PC-3 (cell line): ENCODE results near the gene ZNF169. TPM values are rescaled to one million over a fixed set of nuclear protein-coding genes. Genes with fewer than 3 reads are reported as not detected.
"Not testable (repeated sequence)": the region's sequence is repeated elsewhere in the genome, so short reads cannot be mapped to it uniquely, and the experiment has no call there.

Experiments
- ATAC-seq: fragments of 200-7000 bp; cut with Tn5 transposase; 2 replicates; pipeline ENCODE4 v1.9.1; 2020; ENCODE audit warnings: mild to moderate bottlenecking, moderate library complexity
- BruUV-seq: library from RNA; stranded (reverse); fragments of 400-500 nt; replicated peaks from 2 replicates; lab custom pipeline; 2021; lab: Mats Ljungman, UMichigan
- CTCF ChIA-PET: fragments of 300-600 bp; sonication (Branson Sonifier 250); formaldehyde crosslinking; loops from one replicate; lab custom pipeline; 2022; ENCODE audit warnings: antibody characterized with exemption; lab: Charles Lee
- POLR2A ChIA-PET: fragments of 300-600 bp; sonication (Branson Sonifier 250); formaldehyde crosslinking; loops from one replicate; lab custom pipeline; 2022; ENCODE audit warnings: antibody characterized with exemption; ENCODE audit not compliant: unreplicated experiment; lab: Charles Lee
- DNase-seq: peaks from one replicate; pipeline ENCODE4 v3.0.0-alpha.2; 2015
- H2AFZ ChIP-seq: fragments of 300-600 bp; sonication (generic); 2 replicates; pipeline ENCODE4 v1.6.0; 2016; ENCODE audit warnings: antibody characterized with exemption, low read length
- H3F3A ChIP-seq: fragments of 300-600 bp; sonication (generic); one replicate; pipeline ENCODE4 v1.6.0; 2017; ENCODE audit warnings: antibody characterized with exemption, low read length, control low read depth, mild to moderate bottlenecking; ENCODE audit not compliant: unreplicated experiment
- H3K27ac ChIP-seq: fragments of 300-600 bp; sonication (generic); 2 replicates; pipeline ENCODE4 v1.5.1; 2016; ENCODE audit warnings: mild to moderate bottlenecking, low read length
- H3K27me3 ChIP-seq: fragments of 300-600 bp; sonication (generic); 2 replicates; pipeline ENCODE4 v1.6.1; 2016; ENCODE audit warnings: low read length, mixed read lengths
- H3K36me3 ChIP-seq: fragments of 300-600 bp; sonication (generic); 2 replicates; pipeline ENCODE4 v1.6.1; 2016; ENCODE audit warnings: low read depth, mixed run types, low read length, mixed read lengths
- H3K4me1 ChIP-seq: fragments of 300-600 bp; sonication (generic); 2 replicates; pipeline ENCODE4 v1.5.1; 2016; ENCODE audit warnings: low read length; ENCODE audit not compliant: insufficient read depth
- H3K4me2 ChIP-seq: fragments of 300-600 bp; sonication (generic); 2 replicates; pipeline ENCODE4 v1.6.0; 2016; ENCODE audit warnings: low read length
- H3K4me3 ChIP-seq: fragments of 300-600 bp; sonication (generic); 2 replicates; pipeline ENCODE4 v1.5.1; 2016; ENCODE audit warnings: mild to moderate bottlenecking, low read length, mixed read lengths
- H3K79me2 ChIP-seq: fragments of 300-600 bp; sonication (generic); 2 replicates; pipeline ENCODE4 v1.6.1; 2017; ENCODE audit warnings: low read length, mixed read lengths
- H3K9ac ChIP-seq: fragments of 300-600 bp; sonication (generic); 2 replicates; pipeline ENCODE4 v1.6.0; 2016; ENCODE audit warnings: mild to moderate bottlenecking, low read length
- H3K9me2 ChIP-seq: fragments of 300-600 bp; sonication (generic); replicated peaks from 2 replicates; pipeline ENCODE4 v1.6.1; 2016; ENCODE audit warnings: mixed run types, low read length, mixed read lengths
- H3K9me3 ChIP-seq: fragments of 300-600 bp; sonication (generic); 2 replicates; pipeline ENCODE4 v1.6.1; 2016; ENCODE audit warnings: low read length, mixed read lengths
- H4K20me1 ChIP-seq: fragments of 300-600 bp; sonication (generic); 2 replicates; pipeline ENCODE4 v1.6.1; 2016; ENCODE audit warnings: low read length, mixed read lengths
- EZH2 ChIP-seq: fragments of 300-600 bp; sonication (generic); IDR thresholded peaks from one replicate; pipeline ENCODE4 v1.6.1; 2017; ENCODE audit warnings: antibody characterized with exemption, mild to moderate bottlenecking, low read length; ENCODE audit not compliant: unreplicated experiment
- EZH2phosphoT487 ChIP-seq: fragments of 300-600 bp; sonication (generic); IDR thresholded peaks from 2 replicates; pipeline ENCODE4 v1.6.1; 2018; ENCODE audit warnings: mild to moderate bottlenecking, antibody characterized with exemption, low read length, borderline replicate concordance
- intact Hi-C: fragments of 100-400 bp; cut with micrococcal nuclease; formaldehyde crosslinking; loops from 2 replicates; pipeline ENCODE4 v1.9.0; 2023
- total RNA-seq: library from RNA; depleted of rRNA; stranded (reverse); fragments of >200 nt; gene quantifications from 2 replicates; pipeline ENCODE4 v1.2.3, GENCODE V29; 2014
- TF ChIP-seq, protein P1 (sequence below): fragments of 300-600 bp; sonication (generic); conservative IDR thresholded peaks from 2 replicates; pipeline ENCODE4 v1.5.1; 2017; ENCODE audit warnings: antibody characterized with exemption, low read depth, mild to moderate bottlenecking, low read length

Gene ZNF169
- total RNA-seq, 1 experiment from 2014 or later = 2.4 TPM

DNA sequence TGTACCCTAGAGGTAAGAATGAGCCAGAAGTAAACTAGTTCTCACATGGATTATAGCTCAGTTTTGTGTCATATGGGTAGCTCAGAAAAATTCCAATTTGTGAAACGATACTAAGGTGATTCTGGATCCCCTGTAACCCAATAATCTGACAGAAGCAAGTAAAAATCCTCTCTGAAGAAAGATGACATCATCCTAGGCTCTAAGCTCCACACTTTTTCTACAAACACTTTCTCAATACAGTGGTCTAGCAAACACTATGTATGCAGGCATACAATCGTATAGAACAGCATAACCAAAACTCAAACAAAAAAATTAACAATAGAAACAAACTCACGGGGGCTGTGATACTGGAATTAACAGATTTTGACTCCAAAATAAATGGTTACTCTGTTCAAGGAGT is 26.7 kb upstream of the ZNF169 start:
- H3K9me2 ChIP-seq = no peaks in the 10 kb centered on the region
- H3K4me1 ChIP-seq = no peaks in the 10 kb centered on the region
- TF ChIP-seq EZH2phosphoT487 (no peak), EZH2 (no peak)
- TF ChIP-seq, protein P1, sequence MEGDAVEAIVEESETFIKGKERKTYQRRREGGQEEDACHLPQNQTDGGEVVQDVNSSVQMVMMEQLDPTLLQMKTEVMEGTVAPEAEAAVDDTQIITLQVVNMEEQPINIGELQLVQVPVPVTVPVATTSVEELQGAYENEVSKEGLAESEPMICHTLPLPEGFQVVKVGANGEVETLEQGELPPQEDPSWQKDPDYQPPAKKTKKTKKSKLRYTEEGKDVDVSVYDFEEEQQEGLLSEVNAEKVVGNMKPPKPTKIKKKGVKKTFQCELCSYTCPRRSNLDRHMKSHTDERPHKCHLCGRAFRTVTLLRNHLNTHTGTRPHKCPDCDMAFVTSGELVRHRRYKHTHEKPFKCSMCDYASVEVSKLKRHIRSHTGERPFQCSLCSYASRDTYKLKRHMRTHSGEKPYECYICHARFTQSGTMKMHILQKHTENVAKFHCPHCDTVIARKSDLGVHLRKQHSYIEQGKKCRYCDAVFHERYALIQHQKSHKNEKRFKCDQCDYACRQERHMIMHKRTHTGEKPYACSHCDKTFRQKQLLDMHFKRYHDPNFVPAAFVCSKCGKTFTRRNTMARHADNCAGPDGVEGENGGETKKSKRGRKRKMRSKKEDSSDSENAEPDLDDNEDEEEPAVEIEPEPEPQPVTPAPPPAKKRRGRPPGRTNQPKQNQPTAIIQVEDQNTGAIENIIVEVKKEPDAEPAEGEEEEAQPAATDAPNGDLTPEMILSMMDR = no peak
- no peak for DNase-seq
- H3K27me3 ChIP-seq = no peaks in the 10 kb centered on the region
- no peaks in the 10 kb centered on the region for H3K9me3 ChIP-seq
- H3K27ac ChIP-seq = no peak overlapping the region
- no peaks in the 10 kb centered on the region for H3K79me2 ChIP-seq
- no peak overlapping the region for H2AFZ ChIP-seq
- no peak overlapping the region for H3K9ac ChIP-seq
- no peaks in the 10 kb centered on the region for H3K36me3 ChIP-seq
- H4K20me1 ChIP-seq = no peaks in the 10 kb centered on the region
- no peak overlapping the region for H3K4me2 ChIP-seq
- CTCF ChIA-PET = no interaction called here
- POLR2A ChIA-PET = no interaction called here
- no peak for ATAC-seq
- H3K4me3 ChIP-seq = no peak overlapping the region
- H3F3A ChIP-seq = no peaks in the 10 kb centered on the region
- intact Hi-C loops = no loop called here
- no TSS peak for BruUV-seq

DNA sequence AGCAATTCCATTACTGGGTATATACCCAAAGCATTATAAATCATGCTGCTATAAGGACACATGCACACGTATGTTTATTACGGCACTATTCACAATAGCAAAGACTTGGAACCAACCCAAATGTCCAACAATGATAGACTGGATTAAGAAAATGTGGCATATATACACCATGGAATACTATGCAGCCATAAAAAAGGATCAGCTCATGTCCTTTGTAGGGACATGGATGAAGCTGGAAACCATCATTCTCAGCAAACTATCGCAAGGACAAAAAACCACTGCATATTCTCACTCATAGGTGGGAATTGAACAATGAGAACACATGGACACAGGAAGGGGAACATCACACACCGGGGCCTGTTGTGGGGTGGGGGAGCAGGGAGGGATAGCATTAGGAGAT is 18.0 kb upstream of the ZNF169 start:
- H3K9ac ChIP-seq, CTCF ChIA-PET, POLR2A ChIA-PET: not testable (repeated sequence)

DNA sequence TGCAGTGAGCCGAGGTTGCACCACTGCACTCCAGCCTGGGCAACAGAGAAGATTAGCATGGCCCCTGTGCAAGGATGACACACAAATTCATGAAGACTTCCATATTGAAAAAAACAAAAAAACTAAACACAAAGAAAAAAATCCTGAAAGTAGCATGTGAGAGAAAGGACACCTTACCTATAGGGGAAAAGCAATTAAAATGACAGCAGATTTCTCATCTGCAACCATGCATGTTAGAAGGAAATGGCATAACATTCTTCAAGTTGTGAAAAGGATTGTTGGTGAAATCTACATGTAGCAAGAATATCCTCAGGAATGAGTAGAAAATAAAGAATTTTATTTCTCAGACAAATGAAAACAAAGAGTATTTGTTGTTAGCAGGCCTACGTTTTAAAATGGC is 13.4 kb upstream of the ZNF169 start:
- no peaks in the 10 kb centered on the region for H3K9me2 ChIP-seq
- no peaks in the 10 kb centered on the region for H3K36me3 ChIP-seq
- DNase-seq (no peak), ATAC-seq (no peak)
- H2AFZ ChIP-seq = no peak overlapping the region
- no peak overlapping the region for H3K4me2 ChIP-seq
- no peaks in the 10 kb centered on the region for H3K9me3 ChIP-seq
- no peak overlapping the region for H3K27ac ChIP-seq
- intact Hi-C loops = no loop called here
- TF ChIP-seq, protein P1 = no peak
- TF ChIP-seq EZH2 (no peak), EZH2phosphoT487 (no peak)
- ChIA-PET POLR2A (no interaction called here), CTCF (no interaction called here)
- H4K20me1 ChIP-seq = no peaks in the 10 kb centered on the region
- 0 out of 2 replicates have a peak, but pooled peaks cover 5% of the 10 kb centered on the region for H3K4me1 ChIP-seq
- H3K4me3 ChIP-seq = no peak overlapping the region
- BruUV-seq = no TSS peak
- H3F3A ChIP-seq = no peaks in the 10 kb centered on the region
- no peak overlapping the region for H3K9ac ChIP-seq
- H3K79me2 ChIP-seq = no peaks in the 10 kb centered on the region
- H3K27me3 ChIP-seq = no peaks in the 10 kb centered on the region

More for the DNA sequence above, 18.0 kb upstream of the ZNF169 start:
- DNase-seq, H3K9me2 ChIP-seq, H3K4me2 ChIP-seq, H3K27me3 ChIP-seq, H3K4me1 ChIP-seq, H3K4me3 ChIP-seq, H3K79me2 ChIP-seq, H3K9me3 ChIP-seq, ATAC-seq, H3K36me3 ChIP-seq, intact Hi-C loops, H3K27ac ChIP-seq, H4K20me1 ChIP-seq, H3F3A ChIP-seq, H2AFZ ChIP-seq, BruUV-seq: not testable (repeated sequence)
